Measurements from ENCODE around the gene PPARA.

- no peak for TF ChIP-seq CTCF (IDR thresholded peaks at IDR 0.05; ENCODE audit: insufficient read depth, low read depth, low read length)
- no peak for TF ChIP-seq EZH2 (IDR thresholded peaks at IDR 0.05; ENCODE audit: insufficient read depth, low read length)
These were observed 74.6 kb downstream of the PPARA start for GRCh38 chr22:46224898-46225290.

Data from astrocyte (in vitro differentiated cells and primary cell).